NOMO-1 (cell line): ENCODE measurements around the gene DOCK11.
A peak's percentile ranks its signal among the peaks of the same experiment; 100 is the strongest.
"Not testable (repeated sequence)": the region's sequence is repeated elsewhere in the genome, so short reads cannot be mapped to it uniquely, and the experiment has no call there.

ENCODE experiments used
- DNase-seq, 2 experiments: peaks; one replicate each; lab custom pipeline; 2025; ENCODE audit not compliant: unreplicated experiment in 2 of 2; lab: John Stamatoyannopoulos, UW

DOCK11 gene

DNA sequence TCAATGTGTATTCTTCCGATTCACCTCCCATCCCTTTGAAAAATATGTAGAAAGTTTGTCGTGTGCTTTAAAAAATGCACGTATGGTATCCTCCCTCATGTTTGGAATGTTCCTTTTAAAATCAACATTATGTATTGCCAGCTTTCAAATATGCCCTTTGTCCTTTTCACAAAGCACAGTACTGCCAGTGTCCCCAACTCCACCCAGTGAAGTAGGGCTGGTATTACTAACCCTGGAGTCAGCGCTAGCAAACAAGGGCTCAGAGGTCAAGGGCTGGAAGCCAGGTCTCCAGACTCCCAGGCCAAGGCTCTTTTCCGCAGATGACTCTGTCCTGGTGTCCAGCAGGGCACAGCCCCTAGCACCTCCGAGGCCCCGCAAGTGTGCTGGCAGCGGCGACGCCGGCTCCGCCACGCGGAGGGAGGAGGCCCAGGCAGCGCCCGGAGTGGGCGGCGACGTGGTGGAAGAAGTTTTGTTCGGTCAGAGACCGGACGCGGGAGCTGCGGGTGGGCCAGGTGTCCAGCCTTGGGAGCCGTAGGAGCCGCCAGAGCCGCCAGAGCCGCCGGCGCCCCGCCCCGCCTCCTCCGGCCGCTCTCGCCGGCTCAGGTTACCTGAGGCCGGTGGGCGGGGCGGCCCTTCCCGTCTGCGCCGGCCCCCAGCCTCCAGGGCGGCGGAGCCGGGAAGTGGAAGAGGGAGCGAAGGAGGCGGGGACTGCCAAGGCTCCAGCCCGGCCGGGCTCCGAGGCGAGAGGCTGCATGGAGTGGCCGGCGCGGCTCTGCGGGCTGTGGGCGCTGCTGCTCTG, 231.5 kb downstream of the DOCK11 start, which contains the start of gene IL13RA1:
TSS of gene IL13RA1 (plus strand) at position 720 of the 799 bp plus-strand sequence. CDS start at position 753, 33 bp downstream.
- peak; percentile 39 to 54 for DNase-seq

GRCh38 chrX:118727686-118728339, 232.2 kb downstream of the DOCK11 start:
- no peak for DNase-seq

GRCh38 chrX:118729042-118729652, 233.5 kb downstream of the DOCK11 start:
- DNase-seq: no peak

- no peak for DNase-seq
These were observed 235.1 kb downstream of the DOCK11 start for GRCh38 chrX:118730500-118731247.

- DNase-seq: not testable (repeated sequence)
These were observed 236.9 kb downstream of the DOCK11 start for GRCh38 chrX:118732551-118732950.

- DNase-seq: no peak
These were observed 239.3 kb downstream of the DOCK11 start for GRCh38 chrX:118734909-118735308.
